Right renal pelvis (tissue), 4 donors: Measurements from ENCODE around the gene FOXE3. TPM values are rescaled to one million over a fixed set of nuclear protein-coding genes. Genes with fewer than 3 reads are reported as not detected.

Source experiments
- DNase-seq, 4 donors: peaks; one replicate each; pipeline ENCODE4 v3.0.0-alpha.2; 2013; ENCODE audit warnings: low read depth in 4 of 4, low spot score in 3 of 4, missing footprints in 1 of 4
- polyA plus RNA-seq, 4 donors: library from polyadenylated mRNA; unstranded; fragments of 120-200 nt; gene quantifications; one replicate each; pipeline ENCODE4 v1.2.1, GENCODE V29; 2013; ENCODE audit not compliant: insufficient read length in 4 of 4

FOXE3 gene
- polyA plus RNA-seq, 4 donors: 0.11 to 0.27 (median 0.26) TPM; not detected in 1

DNA sequence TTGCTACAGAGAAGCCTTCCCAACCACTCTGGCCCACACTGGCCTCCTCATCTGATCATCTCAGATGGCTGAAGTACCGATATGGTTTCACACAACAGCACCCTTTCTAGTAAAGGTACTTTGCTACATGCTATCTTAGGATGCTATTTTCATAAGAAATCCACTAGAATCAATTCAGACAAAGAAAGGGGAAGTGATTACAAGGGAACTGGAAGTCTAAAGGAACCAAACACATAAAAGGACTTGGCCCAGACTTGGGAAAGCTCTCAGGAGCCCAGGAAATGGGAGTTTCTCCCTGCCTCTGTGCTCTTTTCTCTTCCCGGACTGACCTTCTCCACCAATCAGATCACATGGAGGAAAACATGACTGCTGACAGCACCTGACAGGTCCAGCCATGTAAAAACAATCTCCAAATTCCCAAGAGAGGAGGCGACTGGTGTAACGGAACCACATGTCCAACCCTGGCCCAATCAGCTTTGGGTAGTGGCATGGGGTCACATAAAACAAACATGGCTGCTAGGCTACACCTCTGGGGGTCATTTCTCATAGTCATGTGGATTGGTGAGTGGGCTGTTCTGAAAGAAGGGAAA is 12.7 kb upstream of the FOXE3 start:
- DNase-seq: no peak

DNA sequence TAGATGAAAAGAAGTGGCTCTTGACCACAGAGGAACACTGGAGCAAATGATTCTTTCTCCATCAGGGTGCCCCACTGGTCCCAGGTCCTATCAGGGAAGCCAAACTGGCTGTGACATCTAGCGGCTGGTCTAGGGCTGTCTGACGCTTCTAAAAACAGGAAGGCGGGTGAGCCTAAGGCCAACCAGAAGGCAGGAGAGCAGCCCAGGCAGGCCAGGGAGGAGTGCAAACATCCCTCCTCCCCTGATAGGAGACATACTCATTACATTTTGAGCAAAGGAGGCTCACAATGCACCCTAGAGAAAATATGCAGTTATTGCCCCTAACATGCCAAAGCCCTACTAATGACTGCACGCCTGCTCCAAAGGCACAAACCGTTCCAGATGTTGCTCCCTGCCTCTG is 10.4 kb upstream of the FOXE3 start:
- DNase-seq: no peak

DNA sequence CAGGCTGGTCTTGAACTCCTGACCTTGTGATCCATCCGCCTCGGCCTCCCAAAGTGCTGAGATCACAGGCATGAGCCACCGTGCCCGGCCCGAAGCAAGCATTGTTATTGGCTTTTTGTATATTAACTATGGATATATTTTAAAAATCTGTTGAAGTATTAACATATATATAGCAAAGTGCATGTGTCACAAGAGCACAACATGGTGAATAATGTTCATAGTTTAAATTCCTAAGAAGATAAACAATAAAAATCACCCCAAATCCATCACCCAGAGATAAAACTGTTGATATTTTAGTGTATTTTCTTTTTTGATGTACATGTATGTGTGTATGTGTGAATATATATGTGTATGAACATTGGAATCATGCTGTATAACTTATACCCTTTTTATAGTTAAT is 9.1 kb upstream of the FOXE3 start:
- no peak for DNase-seq

DNA sequence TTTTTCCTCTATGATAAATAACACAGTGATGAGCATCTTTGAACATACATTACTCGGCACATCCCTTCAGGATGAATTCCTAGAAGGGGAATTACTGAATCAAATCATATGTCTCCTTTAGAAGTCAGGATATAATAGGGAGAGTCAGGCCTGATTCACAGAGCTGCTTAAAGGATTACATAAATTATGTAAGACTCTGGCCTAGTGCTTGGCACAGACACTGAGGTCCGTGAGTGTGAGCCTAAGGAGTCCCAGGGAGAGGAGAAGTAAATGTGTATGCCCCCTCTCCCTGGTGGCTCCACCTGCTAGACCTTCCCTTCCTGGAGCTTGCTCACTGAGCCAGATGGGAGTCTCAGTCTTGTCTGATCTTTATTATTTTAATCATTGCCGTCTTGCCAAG is 8.6 kb upstream of the FOXE3 start:
- no peak for DNase-seq

DNA sequence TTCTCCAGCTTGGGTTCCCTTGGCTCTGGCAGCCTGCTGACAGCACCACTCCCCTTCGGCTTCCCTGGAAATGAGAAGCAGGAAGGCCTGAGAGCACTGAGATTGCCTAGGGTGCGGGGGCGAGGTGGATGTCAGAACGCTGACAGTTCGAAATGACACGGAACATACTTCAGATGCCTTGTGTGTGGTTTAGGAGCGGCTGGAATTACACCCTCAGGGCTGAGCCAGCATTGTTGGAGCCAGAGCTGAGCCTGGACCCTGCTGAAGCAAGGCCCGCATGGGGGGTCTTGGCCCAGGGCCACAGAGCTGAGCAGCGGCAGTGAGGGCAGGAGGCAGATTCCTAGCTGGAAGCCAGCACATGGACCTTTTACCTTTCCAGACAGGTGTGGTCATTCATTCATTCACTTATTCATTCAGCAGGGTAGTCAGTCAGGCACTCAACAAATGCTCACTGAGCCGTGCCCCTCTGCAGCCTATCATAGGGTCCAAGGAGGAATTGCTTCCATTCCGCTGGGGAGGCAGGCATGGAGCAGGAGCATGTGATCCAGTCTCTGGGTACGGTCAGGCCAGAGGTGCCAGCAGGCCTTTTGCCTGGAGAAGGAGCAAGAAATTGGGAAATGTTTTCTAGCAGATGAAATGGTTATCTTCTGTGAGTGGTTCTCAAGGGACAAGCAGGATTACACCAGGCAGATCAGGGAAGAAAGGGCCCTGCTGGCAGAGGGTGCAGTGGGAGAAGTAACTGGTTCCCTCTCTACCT is 6.6 kb upstream of the FOXE3 start:
- no peak for DNase-seq

DNA sequence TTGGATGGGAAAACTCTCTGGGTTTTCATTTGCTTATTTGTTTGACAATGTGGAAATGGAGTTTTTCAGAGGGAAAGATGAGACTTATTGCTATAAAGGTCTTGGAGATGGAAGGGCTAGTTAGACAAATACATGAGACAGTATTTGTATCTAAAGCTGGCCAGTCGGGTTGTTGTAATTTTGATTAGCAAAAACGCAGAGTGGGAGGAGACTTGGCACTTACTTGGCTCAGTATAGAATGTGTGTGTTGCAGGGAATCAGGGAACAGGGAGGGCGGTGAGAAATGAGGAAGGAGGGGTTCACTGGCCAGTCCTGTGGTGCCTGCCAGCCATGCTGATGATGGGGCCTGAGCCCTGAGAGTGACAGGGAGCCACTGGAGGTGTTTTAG is 6.0 kb upstream of the FOXE3 start:
- no peak for DNase-seq

DNA sequence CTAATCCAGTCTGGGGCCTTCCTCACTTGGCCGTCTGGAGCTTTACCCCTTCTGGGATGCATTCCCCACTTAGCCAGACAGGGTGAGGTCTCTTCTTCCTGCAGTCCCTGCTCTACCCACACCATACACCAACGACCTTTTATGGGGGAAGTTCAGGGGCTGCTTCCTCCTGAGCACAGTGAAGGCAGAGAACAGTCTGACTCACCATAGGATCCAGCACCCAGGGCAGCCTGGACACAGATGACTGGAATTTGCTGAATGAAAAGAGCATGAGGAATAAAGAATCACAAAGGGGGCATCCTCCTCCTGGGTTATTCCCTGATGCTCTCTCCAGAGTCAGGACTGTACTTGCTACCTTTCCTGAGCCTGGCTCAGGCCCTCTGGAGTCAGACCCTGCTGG is 4.6 kb upstream of the FOXE3 start:
- no peak for DNase-seq

DNA sequence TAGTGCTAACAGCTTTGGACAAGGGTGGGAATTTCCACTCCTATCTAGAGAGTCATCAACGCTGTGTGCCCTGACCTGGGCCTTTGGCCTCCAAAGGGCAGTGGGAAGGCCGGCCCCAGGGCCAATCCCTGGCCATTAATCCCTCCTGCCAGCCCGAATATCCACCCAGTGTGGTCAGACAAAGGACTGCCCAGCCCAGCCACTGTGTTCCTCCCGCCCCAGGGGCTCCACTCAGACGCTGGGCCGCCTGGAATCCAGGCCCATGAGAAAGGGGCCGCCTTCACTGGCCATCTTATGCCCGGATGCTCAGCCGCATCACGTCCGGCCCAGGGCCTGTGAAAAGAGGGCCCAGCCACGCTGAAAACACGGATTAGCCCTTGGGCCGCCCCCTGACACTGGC is 3.6 kb upstream of the FOXE3 start:
- no peak for DNase-seq

DNA sequence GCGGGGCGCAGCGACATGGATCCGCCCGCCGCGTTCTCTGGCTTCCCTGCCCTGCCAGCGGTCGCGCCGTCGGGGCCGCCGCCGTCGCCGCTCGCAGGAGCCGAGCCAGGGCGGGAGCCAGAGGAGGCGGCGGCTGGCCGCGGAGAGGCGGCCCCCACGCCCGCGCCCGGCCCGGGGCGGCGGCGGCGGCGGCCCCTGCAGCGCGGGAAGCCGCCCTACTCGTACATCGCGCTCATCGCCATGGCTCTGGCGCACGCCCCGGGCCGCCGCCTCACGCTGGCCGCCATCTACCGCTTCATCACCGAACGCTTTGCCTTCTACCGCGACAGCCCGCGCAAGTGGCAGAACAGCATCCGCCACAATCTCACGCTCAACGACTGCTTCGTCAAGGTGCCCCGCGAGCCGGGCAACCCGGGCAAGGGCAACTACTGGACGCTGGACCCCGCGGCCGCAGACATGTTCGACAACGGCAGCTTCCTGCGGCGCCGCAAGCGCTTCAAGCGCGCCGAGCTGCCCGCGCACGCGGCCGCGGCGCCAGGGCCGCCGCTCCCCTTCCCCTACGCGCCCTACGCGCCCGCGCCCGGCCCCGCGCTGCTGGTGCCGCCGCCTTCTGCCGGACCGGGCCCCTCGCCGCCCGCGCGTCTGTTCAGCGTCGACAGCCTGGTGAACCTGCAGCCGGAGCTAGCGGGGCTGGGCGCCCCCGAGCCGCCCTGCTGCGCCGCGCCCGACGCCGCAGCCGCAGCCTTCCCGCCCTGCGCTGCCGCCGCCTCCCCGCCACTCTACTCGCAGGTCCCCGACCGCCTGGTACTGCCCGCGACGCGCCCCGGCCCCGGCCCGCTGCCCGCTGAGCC is 459 bp downstream of the FOXE3 start:
- no peak for DNase-seq

DNA sequence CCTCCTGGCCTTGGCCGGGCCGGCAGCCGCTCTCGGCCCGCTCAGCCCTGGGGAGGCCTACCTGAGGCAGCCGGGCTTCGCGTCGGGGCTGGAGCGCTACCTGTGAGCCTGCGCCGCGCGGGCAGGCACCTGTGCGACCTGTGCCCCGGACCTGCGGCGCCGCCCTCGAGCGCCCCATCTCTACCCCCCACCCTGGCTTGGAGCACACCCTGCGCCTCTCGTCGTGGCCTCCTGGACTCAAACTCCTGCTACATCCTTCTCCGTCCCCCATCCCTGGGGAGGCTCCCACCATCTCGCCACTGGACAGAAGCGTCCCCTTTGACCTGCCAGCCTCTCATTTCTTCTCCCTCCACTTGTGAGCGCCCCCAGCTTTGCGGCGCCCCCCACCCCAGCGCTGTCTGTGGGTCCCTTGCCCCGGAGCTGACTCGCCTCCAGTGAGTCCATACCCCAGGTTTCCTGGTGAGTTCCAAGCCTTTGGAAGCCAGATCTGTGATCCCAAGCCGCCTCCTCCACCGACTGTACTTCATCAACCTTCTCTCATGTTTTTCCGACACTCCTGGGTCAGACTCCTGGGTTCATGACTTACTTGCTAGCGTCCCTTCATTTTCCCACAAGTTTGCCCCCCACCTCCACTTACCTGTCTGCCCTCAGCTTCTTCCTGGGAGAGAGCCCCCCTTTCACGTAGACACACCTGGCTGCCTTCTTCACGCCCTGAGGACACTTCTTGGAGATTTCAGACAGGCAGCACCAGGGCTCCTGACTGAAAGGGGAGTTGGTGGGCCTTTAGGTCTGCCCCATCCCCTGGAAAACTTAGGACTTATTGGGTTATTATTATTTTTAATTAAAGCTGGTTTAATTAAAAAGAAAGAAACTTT is 1.3 kb downstream of the FOXE3 start:
- DNase-seq: no peak

DNA sequence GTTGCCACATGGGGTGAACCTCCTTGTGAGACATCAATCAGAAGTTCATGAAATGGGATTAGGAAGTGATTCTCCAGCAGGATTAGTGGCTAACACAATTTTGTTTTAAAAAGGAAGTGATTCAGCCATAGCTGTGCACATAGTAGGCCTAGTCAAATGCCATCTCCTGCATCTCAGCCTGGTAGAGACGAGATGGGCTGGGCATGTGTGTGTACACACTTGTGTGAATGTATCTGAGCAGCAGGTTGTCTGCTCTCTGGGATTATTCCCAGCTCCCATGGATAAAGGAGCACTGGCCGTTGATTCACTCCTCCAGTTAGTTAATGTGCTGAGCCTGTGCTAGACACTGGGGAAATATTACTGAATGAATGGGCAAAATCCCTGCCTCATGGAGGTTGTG is 2.0 kb downstream of the FOXE3 start:
- DNase-seq: no peak

DNA sequence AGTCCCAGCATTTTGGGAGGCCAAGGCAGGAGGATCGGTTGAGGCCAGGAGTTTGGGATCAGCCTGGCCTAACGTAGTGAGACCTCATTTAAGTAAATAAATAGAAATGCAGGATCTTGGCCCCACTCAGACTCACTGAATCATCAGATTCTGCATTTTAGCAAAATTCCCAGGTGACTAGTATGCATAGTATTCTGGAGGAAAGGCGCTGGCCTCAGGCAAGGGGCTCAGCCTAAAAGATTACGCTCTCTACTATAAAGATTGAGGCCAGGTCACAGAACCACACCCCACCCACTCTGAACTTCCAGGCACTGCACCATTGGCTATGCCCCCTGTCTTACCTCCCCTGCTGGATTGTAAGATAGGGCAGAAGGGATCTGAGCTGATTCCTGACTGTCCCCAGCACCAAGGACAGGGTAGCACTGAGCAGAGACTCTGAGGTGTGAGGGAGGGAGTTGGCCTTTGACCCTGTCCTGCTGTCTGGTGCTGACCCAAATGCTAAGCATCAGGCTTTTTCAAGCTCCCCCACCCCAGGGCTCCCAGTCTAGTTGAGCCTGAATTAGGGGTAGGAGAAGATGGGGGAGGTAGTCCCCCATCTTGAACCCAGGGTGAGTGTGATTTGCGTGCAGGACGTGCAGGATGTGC is 2.7 kb downstream of the FOXE3 start:
- DNase-seq: no peak

DNA sequence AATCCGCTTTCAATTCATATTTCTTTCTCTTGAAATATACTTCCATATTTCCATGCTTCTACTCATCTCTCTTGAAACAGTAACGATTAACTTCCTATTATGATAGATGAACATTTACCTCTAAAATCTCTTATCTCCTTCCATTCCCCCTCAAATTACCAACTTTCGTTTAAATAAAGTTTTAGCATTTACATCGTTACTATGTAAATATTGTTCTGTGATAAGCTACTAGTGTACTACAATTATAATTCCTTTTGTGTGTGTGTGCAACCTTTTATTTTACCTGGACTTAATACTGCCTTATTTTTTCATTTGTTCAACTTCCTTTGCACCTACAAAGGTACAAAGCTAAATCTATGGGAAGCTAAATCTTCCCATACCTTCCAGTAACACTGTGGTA is 4.5 kb downstream of the FOXE3 start:
- DNase-seq: no peak

DNA sequence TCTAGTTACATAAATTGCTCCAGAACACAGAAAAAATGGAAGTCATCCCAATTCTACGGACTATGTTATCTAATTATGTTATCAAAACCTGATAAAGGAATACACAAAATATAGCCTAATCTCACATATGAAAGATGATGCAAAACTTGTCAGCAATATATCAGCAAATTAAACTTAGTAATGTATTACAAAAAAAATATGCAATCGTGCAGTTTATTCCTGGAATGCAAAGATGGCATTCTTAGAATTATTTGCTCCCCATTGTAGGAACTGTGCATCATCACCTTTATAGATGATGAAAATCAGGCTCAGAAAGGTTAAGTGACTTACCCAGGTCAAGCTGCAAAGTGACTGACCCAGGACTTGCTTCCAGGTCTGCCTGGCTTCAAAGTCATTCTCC is 7.8 kb downstream of the FOXE3 start:
- no peak for DNase-seq

DNA sequence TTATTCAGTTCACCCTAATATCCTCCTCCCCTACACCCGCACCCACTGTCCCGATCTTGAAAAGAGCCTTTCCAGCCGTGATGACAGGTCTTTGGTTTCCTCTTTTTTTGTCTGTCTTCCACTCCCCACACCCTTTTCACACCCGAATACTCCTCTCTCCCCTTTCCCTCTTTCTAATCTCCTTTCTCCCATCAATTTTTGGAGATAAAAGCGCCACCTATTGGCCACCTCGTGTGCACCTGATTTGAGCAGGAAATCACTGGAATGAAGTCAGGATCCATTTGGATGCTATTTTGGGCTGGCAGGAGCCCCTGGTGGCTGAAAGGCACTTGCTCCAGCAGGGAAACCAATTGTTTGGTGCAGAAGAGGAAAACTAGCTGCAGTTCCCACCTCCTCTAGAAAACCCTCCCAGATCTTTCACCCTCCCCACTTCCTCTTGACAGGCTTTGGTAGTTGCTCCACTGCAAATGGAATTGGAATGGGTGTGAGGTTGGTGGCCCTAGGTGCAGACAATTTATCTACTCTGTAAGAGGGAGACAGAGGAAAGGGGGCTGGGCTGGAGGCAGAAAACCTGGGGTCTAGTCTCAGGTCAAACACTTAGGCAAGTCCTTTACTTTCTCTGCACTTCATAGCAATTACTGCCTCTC is 8.4 kb downstream of the FOXE3 start:
- no peak for DNase-seq

DNA sequence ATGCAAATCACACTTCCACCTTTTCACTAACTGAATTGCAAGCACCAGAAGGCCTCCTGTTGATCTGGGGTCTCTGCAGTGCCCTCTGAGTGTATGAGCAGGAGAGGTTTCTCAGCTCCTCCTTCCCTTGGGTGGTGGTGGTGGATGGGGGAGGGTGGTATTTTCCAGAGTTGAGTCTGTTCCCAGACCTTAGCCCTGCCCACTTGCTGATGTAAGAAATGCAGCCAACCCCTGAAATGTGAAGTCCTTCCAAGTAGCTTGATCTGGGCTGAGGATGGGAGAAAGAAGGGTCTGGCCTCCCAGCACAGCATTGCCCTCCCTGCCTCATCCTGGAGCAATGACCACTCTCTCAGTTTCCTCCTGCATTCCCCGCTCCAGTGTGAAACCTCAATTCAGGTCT is 15.4 kb downstream of the FOXE3 start:
- no peak for DNase-seq

DNA sequence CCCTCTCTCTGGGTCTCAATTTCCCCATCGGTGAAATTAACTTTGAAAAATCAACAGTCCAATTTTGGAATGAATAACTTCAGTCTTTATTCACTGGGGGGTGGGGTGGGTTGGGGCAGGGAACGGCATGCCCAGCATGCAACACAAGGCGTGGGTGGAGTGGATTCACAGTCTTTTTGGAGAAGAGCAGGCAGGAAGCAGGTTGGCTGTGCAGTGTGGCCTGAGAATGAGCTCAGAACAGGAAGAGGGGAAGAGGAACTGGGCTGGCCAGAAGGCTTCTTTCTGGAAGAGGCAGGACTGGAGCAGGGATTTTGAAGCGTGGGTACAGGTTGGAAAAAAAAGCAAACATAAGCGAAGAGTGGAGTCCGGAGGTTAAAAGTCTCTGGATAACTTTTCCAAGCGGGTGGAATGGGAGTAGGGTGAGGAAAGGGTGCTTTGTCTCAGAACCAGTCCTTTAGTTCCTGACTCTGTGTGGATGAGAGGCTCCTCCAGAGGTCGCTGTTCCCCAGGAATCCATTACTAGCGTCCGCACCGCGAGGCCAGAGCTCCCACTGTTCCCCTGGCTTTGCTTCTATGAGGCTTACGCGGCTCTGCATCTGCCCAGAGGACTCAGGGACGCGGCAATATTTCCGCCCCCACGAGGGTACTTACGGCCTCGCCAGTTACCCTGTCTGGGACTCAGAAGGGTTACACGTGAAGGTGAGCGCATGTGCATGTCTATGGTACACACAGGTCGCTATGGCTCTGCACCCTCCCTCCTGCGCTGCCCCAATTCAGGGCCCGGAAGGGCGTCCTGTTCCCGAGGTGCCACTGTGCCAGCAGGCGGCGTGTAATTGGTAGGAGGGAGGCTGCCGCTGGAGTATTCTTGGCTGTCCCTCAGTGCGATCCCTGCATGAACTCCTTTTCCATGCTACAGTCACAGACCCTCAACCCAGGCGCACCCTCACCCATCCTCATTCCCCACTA is 16.3 kb downstream of the FOXE3 start:
- peak in 3 of 4 donors; percentile 79 to 84 (median 83) for DNase-seq

DNA sequence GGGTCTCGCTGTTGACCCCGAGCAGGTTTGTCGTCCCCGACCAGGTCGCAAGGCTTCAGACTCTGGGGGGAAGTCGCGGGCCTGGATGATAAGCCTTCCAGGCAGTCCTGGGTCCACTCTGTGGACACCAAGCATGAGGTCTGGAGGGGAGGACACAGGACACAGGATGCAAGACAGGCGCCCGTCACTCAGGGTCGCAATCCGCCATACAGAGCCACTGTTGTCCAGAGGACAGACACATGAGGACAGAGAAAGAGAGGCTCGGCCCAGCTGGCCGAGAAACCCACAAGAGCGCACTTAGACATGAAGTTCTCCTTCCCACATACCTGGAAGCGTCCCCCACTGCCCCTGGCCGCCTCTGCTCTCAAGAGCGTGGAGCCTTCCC is 16.9 kb downstream of the FOXE3 start:
- DNase-seq: no peak
